OCI-LY3 (cell line): ENCODE data around the gene NELL1.
"Not testable (repeated sequence)": the region's sequence is repeated elsewhere in the genome, so short reads cannot be mapped to it uniquely, and the experiment has no call there.

Experiments used
- H2AFZ ChIP-seq: fragments of 200-600, 300-600 bp; shearing (Covaris generic); 2 replicates; pipeline ENCODE4 v1.6.0; 2014; ENCODE audit warnings: antibody characterized with exemption, low read depth, low read length
- H3K27ac ChIP-seq: fragments of 200-600, 300-600 bp; sonication (generic); 2 replicates; pipeline ENCODE4 v1.5.1; 2014; ENCODE audit warnings: mild to moderate bottlenecking, low read length, moderate library complexity, mixed read lengths
- H3K27me3 ChIP-seq: fragments of 200-600, 300-600 bp; sonication (generic); 2 replicates; pipeline ENCODE4 v1.6.1; 2014; ENCODE audit warnings: low read depth, low read length, mixed read lengths
- H3K36me3 ChIP-seq: fragments of 200-600, 300-600 bp; sonication (generic); replicated peaks from 2 replicates; pipeline ENCODE3; 2014; ENCODE audit warnings: low read depth, low read length, mixed read lengths
- H3K4me1 ChIP-seq: fragments of 300-600, 200-600 bp; sonication (generic); 2 replicates; pipeline ENCODE4 v1.6.1; 2014; ENCODE audit warnings: low read length, mixed read lengths
- H3K4me2 ChIP-seq: fragments of 200-600, 300-600 bp; sonication (generic); 2 replicates; pipeline ENCODE4 v1.6.1; 2014; ENCODE audit warnings: low read length, mixed read lengths
- H3K4me3 ChIP-seq: fragments of 300-600, 200-600 bp; sonication (generic); 2 replicates; pipeline ENCODE4 v1.5.1; 2014; ENCODE audit warnings: antibody characterized with exemption, mild to moderate bottlenecking, low read length, moderate library complexity
- H3K79me2 ChIP-seq: fragments of 300-600, 200-600 bp; shearing (Covaris generic); 2 replicates; pipeline ENCODE4 v1.6.1; 2014; ENCODE audit warnings: mild to moderate bottlenecking, low read length, mixed read lengths
- H3K9ac ChIP-seq: fragments of 300-600, 200-600 bp; shearing (Covaris generic); 2 replicates; pipeline ENCODE4 v1.6.0; 2014; ENCODE audit warnings: mild to moderate bottlenecking, low read length, moderate library complexity
- H3K9me3 ChIP-seq: fragments of 200-600, 300-600 bp; shearing (Covaris generic); 2 replicates; pipeline ENCODE4 v1.6.1; 2014; ENCODE audit warnings: low read length, mixed read lengths; ENCODE audit not compliant: insufficient read depth
- H4K20me1 ChIP-seq: fragments of 200-600, 300-600 bp; sonication (generic); 2 replicates; pipeline ENCODE4 v1.6.1; 2016; ENCODE audit warnings: low read length, mixed read lengths; ENCODE audit not compliant: insufficient read depth
- CTCF ChIP-seq: fragments of 200-600, 300-600 bp; sonication (generic); IDR thresholded peaks from 2 replicates; pipeline ENCODE4 v1.5.1; 2014; ENCODE audit warnings: antibody characterized with exemption, low read length, low read depth
- EZH2phosphoT487 ChIP-seq: fragments of 200-600 bp; shearing (Covaris generic); IDR thresholded peaks from 2 replicates; pipeline ENCODE4 v1.6.1; 2018; ENCODE audit warnings: antibody characterized with exemption, mixed run types, low read depth

Gene NELL1

GRCh38 chr11:20844630-20845029 lies 175.2 kb downstream of the NELL1 start:
- H3K79me2 ChIP-seq, result no peaks in the 10 kb centered on the region
- H3K9me3 ChIP-seq, result no peaks in the 10 kb centered on the region
- no peak overlapping the region for H3K4me2 ChIP-seq
- H3K27me3 ChIP-seq, result no peaks in the 10 kb centered on the region
- H3K9ac ChIP-seq, result no peak overlapping the region
- no peak overlapping the region for H2AFZ ChIP-seq
- H3K4me3 ChIP-seq, result no peak overlapping the region
- H3K27ac ChIP-seq, result no peak overlapping the region
- no peaks in the 10 kb centered on the region for H3K4me1 ChIP-seq
- TF ChIP-seq CTCF, result no peak
- TF ChIP-seq EZH2phosphoT487, result no peak
- no peaks in the 10 kb centered on the region for H3K36me3 ChIP-seq
- no peaks in the 10 kb centered on the region for H4K20me1 ChIP-seq

- Histone ChIP-seq H3K4me1 (no peaks in the 10 kb centered on the region), H2AFZ (no peak overlapping the region), H3K27me3 (peaks cover 5% of the 10 kb centered on the region; the same call in 1 of the 2 replicates), H3K4me2 (no peak overlapping the region), H3K27ac (no peak overlapping the region), H4K20me1 (no peaks in the 10 kb centered on the region), H3K36me3 (no peaks in the 10 kb centered on the region), H3K4me3 (no peak overlapping the region), H3K9ac (no peak overlapping the region), H3K79me2 (no peaks in the 10 kb centered on the region), H3K9me3 (no peaks in the 10 kb centered on the region)
- TF ChIP-seq EZH2phosphoT487, result no peak
- TF ChIP-seq CTCF, result no peak
These were observed 185.0 kb downstream of the NELL1 start for GRCh38 chr11:20854215-20854955.

DNA sequence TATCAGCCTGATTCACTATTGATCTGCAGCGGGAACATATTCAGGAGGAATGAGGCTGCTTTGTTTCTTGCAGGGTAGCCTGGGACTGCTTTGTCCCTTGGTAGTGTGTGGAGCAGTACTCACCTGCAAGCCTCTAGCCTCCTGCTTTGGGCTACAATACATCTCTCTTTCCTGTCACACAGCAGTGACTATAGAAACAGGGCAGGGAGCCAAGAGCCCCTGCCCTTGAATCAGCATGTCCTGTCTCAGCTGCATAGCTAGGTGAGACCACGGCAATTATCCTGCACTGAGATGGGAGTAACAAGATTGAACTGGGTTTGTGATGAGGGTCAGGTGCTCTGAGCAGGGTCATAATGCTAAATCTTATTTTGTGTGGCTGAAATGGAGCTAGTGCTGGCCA lies 191.9 kb downstream of the NELL1 start:
- Histone ChIP-seq H2AFZ (no peak overlapping the region), H3K9me3 (no peaks in the 10 kb centered on the region), H3K27ac (no peak overlapping the region), H3K27me3 (no peaks in the 10 kb centered on the region; the same call in 1 of the 2 replicates), H3K9ac (no peak overlapping the region), H3K4me2 (no peak overlapping the region), H3K79me2 (no peaks in the 10 kb centered on the region), H3K36me3 (no peaks in the 10 kb centered on the region), H3K4me1 (no peaks in the 10 kb centered on the region), H4K20me1 (no peaks in the 10 kb centered on the region), H3K4me3 (no peak overlapping the region)
- no peak for TF ChIP-seq EZH2phosphoT487
- TF ChIP-seq CTCF, result no peak

- H3K4me2 ChIP-seq, H3K4me3 ChIP-seq, H3K4me1 ChIP-seq, H3K27ac ChIP-seq, H2AFZ ChIP-seq, H3K27me3 ChIP-seq, H3K36me3 ChIP-seq, H3K9me3 ChIP-seq, H3K79me2 ChIP-seq, H4K20me1 ChIP-seq, H3K9ac ChIP-seq: not testable (repeated sequence)
These were observed 192.9 kb downstream of the NELL1 start for GRCh38 chr11:20862263-20862662.
